GM19438 (cell line): ENCODE data around the gene LRRC10B.
"Not testable (repeated sequence)": the region's sequence is repeated elsewhere in the genome, so short reads cannot be mapped to it uniquely, and the experiment has no call there.

Source experiments
- ATAC-seq: cut with Tn5 transposase; IDR thresholded peaks from one replicate; pipeline ENCODE4 v1.9.1; 2021; ENCODE audit warnings: low read depth; ENCODE audit not compliant: unreplicated experiment

LRRC10B gene

DNA sequence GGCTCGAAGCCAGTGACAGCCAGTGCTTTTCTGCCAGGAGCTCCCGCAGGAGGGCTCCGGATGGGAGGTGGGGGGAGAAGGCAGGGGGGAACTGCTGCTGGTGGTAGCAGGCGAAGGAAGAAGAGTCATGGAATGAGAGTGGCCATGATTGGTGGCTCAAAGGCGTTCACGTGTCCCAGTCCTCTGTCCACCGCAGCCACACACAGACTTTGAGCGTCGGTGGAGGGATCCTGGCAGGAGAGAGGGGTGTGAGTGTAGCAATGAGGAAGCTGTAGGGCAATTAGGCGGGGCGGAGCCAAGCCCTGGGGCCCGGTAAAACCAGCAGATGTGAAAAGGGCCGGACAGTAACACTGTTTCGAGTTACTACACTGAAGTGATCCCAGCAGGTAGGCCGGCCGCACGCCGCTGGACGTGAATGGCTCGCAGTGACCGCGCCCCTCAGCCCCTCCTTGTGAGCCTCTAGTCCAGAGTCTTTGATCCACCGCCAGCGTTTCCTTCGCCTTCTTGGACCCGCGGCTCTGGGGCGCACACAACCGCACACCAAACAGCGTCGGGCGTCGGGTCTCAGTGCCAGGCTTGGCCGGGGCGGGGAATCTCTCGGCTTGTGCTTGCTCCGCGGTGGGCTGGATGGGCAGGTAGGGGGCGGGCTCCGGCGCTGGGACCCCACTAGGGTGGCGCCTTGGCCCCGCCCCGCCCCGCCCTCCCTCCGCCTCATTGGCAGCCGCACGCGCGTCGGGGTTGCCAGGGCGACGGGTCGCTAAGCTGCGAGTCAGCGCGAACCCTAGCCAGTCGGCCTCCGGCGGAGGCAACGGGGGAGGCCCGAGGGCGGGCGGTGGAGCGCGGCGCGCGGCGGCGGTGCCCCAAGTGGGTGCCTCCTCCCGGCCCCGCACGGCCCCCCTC lies at the start of gene LRRC10B:
TSS of gene LRRC10B (plus strand) at position 788 of the 900 bp plus-strand sequence. CDS start 250 bp downstream, outside the sequence.
- ATAC-seq = no peak

DNA sequence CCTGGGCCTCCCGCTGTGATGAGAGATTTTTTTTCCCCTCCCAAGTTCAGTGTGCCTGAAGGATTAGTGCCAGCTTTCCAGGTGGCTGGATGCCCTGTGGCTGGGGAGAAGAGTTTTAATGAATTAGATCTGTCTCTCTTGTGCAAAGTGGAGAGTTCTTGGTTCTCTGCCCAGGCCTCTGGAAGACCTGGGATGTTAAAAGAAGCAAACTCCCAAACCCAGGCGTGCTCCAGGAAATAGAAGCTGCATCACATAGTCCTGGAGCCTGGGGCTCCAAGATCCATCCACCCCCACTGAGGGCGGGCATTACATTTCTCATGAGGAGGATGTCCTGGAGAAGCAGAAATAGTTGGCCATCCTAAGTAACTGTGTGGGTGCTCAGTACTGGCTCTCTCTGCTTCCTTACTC lies 48.1 kb upstream of the LRRC10B start:
- ATAC-seq = no peak

DNA sequence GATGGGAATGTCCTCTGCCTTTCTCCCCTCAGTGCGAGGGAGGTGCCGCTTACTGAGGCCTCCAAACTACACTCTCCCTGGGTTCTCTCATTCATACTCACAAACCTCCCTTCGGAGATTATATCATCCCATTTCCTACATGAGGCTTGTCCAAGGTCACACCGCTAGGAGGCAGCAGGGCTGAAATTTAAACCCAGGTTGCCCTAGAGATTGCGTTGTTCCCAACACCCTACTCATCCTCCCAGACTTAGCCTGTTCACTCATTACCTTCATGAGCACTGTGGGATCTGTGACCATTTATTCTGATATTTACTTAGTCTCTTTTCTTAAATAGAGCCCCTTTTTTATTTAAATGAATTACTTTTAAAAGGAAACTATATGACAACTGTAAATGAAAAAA lies 47.6 kb upstream of the LRRC10B start:
- ATAC-seq = no peak

DNA sequence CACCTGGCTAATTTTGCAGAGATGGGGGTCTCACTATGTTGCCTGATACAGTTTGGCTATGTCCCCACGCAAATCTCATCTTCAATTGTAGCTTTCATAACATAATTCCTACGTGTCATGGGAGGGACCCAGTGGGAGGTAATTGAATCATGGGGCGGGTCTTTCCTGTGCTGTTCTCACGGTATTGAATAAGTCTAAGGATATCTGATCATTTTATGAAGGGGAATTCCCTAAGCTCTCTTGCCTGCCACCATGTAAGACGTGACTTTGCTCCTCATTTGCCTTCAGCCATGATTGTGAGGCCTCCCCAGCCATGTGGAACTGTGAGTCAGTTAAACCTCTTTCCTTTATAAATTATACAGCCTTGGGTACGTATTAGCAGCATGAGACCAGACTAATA lies 40.9 kb upstream of the LRRC10B start:
- not testable (repeated sequence) for ATAC-seq

DNA sequence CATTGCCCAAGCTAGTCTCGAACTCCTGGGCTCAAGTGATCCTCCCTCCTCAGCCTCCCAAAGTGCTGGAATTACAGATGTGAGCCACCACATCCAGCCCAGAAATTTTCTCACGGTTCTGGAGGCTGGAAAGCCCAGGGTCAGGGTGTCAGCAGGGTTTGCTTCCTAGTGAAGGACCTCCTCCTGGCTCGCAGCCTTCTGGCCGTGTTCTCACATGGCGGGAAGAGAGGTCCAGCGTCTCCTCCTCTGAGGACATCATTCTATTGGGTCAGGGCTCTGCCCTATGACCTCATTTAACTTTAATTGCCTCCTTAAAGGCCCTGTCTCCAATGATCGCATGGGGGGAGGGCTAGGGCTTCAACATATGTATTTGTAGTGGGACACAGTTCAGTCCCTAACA lies 40.5 kb upstream of the LRRC10B start:
- no peak for ATAC-seq

DNA sequence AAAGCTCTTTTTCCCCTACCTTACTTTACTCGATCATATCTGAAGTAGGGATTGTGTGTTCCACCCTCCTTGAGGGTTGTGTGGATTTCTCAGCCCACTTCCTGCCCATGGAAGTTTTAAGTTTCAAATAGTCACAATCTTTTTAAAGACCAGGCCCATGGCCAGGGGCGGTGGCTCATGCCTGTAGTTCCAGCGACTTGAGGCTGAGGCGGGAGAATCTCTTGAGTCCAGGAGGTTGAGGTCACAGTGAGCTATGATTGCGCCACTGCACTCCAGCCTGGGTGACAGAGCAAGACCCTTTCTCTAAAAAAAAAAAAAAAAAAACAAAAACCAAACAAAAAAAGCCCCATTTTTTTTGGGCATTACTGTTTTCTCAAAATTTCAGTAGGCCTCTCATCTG lies 36.3 kb upstream of the LRRC10B start:
- ATAC-seq = no peak

DNA sequence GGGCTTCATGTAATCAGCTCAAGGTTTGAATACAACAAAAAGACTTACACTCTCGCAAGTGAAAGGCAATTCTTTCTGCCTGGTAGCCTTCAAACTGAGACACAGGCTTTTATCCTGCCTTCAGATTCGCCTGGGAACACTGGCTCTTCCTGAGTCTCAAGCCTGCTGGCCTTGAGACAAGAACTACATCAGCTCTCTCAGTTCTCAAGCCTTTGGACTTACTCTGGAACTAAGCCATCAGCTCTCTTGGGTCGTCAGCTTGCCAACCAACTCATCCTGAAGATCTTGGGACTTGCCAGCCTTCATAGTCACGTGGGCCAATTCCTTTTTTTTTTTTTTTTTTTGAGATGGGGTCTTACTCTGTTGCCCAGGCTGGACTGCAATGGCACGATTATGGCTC lies 35.7 kb upstream of the LRRC10B start:
- no peak for ATAC-seq

DNA sequence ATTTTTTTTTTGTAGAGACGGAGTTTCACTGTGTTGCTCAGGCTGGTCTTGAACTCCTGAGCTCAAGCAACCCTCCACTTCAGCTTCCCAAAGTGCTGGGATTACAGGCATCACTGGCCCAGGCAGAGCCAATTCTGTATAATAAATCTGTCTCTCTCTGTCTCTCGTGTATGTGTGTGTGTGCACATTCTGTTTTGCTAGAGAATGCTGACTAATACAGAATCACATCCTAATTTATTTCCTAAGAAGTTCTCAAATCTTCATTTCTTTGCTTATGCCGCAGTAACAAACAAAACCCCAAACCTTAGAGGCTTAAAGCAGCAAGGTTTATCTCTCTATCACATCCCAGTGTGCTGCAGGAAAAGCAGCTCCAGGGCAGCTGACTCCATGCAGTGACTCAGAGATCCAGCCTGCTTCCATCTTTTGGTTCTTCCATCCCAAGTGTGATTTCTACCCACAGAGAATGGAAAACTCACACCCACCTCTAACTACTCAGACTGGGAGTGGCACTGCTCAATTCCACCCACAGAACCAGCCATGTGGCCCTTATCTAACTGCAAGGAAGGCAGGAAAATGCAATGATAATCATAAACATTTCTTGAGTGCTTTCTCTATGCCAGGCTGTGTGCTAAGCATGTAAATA lies 35.1 kb upstream of the LRRC10B start:
- ATAC-seq = no peak

DNA sequence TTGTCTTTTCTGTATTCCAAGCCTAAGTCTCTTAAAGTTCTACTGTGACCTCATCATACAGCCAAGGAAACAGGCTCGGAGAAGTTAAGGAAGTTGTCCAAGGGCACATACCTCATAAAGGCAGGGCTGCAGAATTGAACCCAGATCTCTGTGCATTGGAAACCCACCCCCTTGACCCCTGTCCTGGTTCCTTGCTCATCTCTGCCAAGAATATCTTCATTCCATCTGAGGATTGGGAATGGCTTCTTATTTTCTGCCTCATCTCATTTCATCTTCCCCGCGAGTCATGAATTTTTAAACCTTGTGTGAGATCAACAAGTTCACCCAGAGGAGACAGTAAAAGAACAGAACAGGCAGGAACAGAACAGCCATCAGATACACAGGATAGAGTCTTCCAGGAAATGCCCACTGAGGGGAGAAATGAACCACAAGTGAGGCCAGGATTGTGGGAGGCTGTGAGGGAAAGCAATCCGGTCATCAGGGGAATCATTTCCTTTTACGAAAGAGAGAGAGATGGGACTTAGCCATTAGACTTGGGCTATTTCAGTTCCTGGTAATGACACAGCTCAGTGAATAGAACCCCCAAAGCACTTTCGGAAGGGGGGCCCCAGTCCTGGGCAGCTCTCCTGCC lies 34.4 kb upstream of the LRRC10B start:
- ATAC-seq = no peak

DNA sequence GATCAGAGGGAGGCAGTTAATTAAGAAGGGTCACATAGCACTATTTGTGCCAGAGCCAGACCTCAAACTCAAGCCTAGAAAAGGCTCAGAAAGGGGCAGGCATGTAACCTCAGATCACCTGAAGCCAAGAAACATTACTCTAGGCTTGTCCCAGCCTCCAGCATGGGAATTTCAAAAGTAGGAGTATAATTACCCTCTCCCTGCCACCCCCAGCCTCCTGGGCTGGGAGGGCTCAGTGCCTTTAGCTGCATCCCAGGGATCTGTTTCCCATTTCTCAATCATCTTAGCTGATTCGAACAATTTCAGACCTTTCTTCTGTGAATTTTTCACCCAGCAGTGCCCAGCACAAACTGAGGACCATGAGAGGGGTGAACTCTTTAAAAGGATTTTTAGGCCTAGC lies 33.1 kb upstream of the LRRC10B start:
- no peak for ATAC-seq

DNA sequence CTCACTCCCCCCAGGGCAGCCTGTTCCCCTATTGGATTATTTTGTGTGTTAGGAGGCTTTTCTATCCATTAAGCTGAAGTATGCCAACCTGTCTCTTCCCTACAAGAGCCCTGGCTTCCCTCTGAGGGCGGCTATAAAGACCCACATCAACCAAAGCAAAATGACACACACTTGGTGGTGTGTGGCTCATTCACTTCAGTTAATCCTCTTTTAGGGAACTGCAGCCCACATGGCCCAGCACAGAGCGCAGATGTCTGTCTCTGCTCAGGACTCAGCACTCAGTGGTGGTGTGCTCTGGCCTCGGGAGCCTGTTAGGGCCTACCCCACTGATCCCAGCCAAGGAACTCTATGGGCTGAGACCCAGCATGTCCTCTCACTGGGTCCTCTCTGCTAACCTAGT lies 32.2 kb upstream of the LRRC10B start:
- ATAC-seq = no peak

DNA sequence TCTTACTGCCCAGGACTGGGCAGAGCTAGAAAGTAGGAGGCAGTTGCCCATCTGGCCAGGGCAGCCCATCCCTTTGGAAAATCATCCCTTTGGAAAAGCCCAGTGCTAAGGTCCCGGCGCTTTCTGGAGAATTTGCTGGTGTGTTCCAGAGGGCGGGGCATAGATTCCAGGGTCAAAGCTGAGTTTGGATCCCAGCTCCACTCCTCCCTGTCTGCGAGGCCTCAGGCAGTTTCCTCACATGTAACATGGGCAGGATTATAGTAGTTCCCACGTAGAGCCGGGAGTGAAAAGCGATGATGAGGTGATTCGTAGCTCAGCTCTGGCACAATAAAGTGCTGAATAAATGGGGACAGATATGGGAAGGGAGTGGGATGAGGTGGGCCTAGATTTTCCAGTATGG lies 31.4 kb upstream of the LRRC10B start:
- no peak for ATAC-seq

DNA sequence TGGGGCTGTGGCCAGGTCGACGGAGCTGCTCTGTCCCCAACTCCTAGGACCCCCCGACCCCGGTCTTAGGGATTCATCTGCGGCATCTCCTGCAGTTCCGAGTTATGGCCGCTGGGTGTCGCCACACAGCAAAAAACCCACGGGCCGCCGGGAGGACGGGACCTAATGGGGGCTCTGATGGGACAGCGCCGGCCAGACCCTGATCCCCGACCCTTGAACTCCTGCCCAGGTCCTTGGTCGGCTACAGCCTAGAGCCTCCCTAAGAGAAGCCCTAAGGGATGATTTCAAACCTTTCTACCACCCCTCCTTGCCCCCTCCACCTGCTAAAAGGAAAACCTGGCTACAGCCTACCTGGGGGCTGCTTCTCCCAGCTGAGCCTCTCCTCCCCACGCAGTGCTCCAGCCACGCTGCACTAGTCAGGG lies 30.8 kb upstream of the LRRC10B start:
- ATAC-seq = no peak

DNA sequence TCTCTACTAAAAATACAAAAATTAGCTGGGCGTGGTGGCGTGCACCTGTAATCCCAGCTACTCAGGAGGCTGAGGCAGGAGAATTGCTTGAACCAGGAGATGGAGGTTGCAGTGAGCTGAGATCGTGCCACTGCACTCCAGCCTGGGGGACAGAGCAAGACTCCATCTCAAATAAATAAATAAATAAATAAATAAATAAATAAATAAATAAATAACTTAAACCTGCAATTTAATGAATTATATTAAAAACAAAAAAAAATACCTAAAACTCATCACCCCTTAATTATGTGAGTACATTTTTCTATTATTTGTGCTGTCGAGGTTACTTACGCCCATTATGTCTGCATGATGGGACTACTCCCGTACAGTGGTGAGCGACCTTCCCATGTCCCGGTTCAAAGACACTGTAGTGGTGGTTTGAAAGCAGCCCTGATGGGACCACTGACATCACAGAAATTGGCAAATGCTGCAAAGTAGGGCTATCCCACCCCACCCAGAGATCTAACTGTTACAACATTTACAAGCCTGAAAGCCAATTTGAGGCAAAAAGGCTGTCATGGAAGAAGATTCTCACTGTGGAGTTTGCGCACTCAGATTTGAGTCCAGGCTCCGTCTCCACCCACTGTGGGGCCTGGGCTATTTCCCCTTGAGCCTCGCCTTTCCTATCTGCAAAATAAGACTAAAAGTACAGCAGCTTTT lies 29.0 kb upstream of the LRRC10B start:
- ATAC-seq = not testable (repeated sequence)

DNA sequence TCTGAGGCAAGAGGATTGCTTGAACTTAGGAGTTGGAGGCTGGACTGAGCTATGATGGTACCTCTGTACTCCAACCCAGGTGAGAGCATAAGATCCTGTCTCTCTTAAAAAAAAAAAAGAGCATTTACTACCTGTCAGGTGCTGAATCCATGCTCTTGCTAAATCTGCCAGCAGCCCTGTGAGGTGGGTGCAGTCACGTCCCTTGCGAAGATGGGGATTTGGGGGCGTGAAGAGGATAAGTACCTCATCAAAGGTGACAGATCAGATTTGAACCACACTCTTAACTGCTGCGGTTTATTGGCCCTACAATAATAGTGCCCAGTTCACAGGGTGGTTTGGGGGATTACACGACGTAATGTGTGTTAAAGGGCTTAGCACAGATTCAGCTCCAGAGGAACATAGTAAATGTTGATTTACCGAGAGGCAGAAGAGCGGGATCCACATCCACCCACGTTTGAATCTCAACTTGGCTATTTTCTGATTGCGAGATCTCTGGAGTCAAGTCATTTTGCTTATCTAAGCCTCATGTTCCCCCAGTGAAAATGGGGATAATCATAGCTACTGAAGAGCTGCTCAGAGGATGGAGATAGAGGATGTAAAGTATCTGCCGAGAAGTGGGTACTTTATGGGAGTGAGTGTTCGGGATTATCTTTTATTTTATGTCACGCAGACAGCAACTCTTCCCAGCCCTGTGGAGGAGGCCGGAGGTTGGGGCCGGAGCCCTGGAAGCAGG lies 28.1 kb upstream of the LRRC10B start:
- ATAC-seq = no peak

DNA sequence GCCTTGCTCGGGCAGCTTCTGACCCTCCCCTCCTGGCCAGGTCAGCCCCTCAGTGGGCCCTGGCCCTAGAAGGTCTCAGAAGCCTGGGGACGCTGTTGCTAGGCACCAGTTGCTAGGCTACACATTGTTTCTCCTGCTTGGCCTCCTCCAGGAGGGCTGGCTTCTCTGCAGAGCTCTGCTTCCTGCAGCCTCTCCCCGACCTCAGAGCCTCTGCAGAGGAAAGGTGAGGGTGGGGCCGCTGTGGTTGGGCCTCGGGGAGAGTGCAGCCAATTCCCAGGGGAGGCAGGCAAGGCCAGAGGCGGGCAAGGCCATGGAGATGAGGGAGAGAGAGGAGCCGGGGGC lies 27.6 kb upstream of the LRRC10B start:
- no peak for ATAC-seq

DNA sequence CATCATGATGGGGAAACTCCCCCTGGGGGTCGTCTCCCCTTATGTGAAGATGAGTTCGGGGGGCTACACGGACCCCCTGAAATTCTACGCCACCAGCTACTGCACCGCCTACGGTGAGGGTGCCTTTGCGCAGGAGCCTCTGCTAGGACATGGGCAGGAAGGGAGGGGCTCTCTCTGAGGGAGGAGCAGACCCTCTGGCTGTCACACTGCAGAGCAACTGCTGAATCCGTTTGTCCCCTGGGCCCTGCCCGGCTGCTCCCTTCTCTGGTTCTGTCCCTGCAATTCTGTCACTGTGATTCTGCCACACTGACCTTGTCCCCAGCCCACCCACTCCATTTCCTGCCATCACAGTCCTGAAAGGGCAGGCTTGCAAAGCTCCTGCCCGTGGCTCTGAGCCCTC lies 26.7 kb upstream of the LRRC10B start:
- ATAC-seq = no peak

DNA sequence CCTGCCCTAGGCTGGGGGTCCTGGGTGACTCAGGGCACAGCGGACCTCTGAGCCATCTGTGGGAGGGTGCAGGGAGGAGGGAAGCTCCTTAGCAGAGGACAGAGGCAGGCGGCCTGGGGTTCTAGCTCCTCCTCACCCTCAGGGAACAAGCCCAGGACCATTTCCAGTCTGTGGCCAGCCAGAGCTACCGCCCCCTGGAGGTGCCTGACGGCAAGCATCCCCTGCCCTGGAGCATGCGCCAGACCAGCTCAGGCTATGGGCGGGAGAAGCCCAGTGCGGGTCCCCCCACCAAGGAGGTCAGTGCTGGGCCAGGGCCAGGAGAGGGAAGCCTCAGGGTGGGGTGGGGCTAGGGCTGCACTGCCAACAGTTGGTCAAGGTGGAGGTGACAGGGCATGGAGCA lies 26.0 kb upstream of the LRRC10B start:
- no peak for ATAC-seq

DNA sequence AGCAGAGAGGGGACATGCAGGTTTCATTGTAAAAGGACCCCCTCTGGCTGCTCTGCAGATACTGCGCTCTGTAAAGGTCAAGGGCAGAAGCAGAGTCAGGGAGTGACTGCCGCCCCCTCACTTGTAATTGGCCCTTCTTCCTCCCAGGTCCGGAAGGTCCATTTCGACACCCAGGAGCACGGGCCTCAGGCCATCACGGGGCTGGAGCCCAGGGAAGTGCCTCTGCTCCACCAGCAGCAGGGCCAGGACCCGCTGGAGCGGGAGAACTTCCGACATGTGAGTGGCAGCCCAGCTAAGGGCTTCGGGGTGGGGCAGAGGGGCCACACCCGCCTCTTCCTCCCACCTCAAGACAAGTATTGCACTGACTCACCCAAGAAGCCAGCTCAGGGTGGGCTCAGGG lies 24.0 kb upstream of the LRRC10B start:
- ATAC-seq = no peak

DNA sequence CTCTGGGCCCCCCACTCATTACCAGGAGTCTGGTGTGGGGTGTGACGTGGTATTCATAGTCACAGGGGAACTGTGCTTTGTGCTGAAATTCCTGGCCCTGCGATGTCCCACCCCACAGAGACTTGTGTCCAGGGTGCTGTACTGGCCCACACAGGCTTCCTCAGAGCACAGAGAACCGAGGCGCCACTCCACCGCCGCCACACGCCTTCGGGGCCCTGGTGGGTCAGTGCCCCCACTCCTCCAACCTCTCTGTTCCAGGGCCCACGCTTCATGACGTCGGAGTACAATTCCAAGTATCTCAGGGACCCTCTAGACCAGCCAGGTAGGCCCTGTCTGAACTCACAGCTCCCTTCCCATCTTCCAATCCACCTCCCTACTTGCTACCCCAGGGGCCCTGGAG lies 23.5 kb upstream of the LRRC10B start:
- no peak for ATAC-seq
